ENCODE results near the gene IGF1.

GRCh38 chr12:102347811-102348210 is 132.6 kb downstream of the IGF1 start:
- TF ChIP-seq CTCF (IDR thresholded peaks at IDR 0.05) (no peak), POLR2A (IDR thresholded peaks at IDR 0.05) (no peak), EP300 (IDR thresholded peaks at IDR 0.05) (no peak)

All from tibial nerve (tissue), 4 donors.